PC-9 (cell line): ENCODE measurements around the gene SWI5.

Source experiments
- EZH2 ChIP-seq: fragments of 200-600 bp; sonication (generic); IDR thresholded peaks from 2 replicates; pipeline ENCODE4 v1.8.0; 2017; ENCODE audit warnings: antibody characterized with exemption, low read depth
- TF ChIP-seq, protein P1 (sequence below): fragments of 200-600 bp; sonication (generic); conservative IDR thresholded peaks from 2 replicates; pipeline ENCODE4 v1.6.1; 2017; ENCODE audit warnings: mixed run types, antibody characterized with exemption, mild to moderate bottlenecking, moderate library complexity

DNA sequence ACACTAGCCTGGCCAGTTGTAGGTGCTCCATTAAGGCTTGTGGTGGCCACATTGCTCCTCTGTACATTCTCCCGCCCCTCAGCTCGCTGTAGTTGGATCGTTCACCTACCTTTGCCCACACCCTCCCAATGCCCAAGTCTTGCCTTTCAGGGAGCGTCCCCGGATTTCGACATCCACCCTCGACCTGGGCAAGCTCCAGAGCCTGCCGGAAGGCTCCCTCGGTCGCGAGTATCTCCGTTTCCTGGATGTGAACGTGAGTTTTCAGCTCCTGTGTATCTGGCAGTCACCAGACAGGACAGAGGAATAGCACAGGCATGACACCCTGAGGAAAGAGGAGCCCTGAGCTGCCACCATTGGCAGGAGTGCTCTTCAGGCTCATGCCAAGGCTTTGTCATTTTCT, 49.6 kb downstream of the SWI5 start:
- TF ChIP-seq, protein P1, sequence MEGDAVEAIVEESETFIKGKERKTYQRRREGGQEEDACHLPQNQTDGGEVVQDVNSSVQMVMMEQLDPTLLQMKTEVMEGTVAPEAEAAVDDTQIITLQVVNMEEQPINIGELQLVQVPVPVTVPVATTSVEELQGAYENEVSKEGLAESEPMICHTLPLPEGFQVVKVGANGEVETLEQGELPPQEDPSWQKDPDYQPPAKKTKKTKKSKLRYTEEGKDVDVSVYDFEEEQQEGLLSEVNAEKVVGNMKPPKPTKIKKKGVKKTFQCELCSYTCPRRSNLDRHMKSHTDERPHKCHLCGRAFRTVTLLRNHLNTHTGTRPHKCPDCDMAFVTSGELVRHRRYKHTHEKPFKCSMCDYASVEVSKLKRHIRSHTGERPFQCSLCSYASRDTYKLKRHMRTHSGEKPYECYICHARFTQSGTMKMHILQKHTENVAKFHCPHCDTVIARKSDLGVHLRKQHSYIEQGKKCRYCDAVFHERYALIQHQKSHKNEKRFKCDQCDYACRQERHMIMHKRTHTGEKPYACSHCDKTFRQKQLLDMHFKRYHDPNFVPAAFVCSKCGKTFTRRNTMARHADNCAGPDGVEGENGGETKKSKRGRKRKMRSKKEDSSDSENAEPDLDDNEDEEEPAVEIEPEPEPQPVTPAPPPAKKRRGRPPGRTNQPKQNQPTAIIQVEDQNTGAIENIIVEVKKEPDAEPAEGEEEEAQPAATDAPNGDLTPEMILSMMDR = no peak
- no peak for TF ChIP-seq EZH2
